NT2/D1 (cell line): ENCODE measurements around the gene EMC9.

Experiments
- DNase-seq: peaks from one replicate; pipeline ENCODE4 v3.0.0-alpha.2; 2011; ENCODE audit warnings: low read depth, low spot score
- H3K27me3 ChIP-seq: 2 replicates; pipeline ENCODE4 v1.6.0; 2011; ENCODE audit warnings: mild to moderate bottlenecking; ENCODE audit not compliant: insufficient read length, insufficient read depth
- H3K36me3 ChIP-seq: 2 replicates; pipeline ENCODE4 v1.6.1; 2011; ENCODE audit warnings: mild to moderate bottlenecking, low read length, mixed read lengths; ENCODE audit not compliant: insufficient read depth, insufficient read length
- H3K4me1 ChIP-seq: 2 replicates; pipeline ENCODE4 v1.5.1; 2011; ENCODE audit not compliant: insufficient read depth, insufficient read length
- H3K4me3 ChIP-seq: 2 replicates; pipeline ENCODE4 v1.5.1; 2011; ENCODE audit warnings: low read depth; ENCODE audit not compliant: insufficient read length
- H3K9ac ChIP-seq: 2 replicates; pipeline ENCODE4 v1.6.0; 2011; ENCODE audit warnings: low read depth; ENCODE audit not compliant: insufficient read length
- H3K9me3 ChIP-seq: 2 replicates; pipeline ENCODE4 v1.5.1; 2011; ENCODE audit warnings: mild to moderate bottlenecking, low read length; ENCODE audit not compliant: insufficient read depth
- SUZ12 ChIP-seq: IDR thresholded peaks from 2 replicates; pipeline ENCODE4 v1.6.1; 2011; ENCODE audit not compliant: insufficient read length, insufficient read depth; ENCODE audit errors: extremely low read depth
- YY1 ChIP-seq: IDR thresholded peaks from 2 replicates; pipeline ENCODE4 v1.6.1; 2011; ENCODE audit not compliant: insufficient read length, insufficient read depth
- ZNF274 ChIP-seq: IDR thresholded peaks from 2 replicates; pipeline ENCODE4 v1.6.1; 2011; ENCODE audit warnings: mild to moderate bottlenecking, low read depth, low read length

EMC9 gene

DNA sequence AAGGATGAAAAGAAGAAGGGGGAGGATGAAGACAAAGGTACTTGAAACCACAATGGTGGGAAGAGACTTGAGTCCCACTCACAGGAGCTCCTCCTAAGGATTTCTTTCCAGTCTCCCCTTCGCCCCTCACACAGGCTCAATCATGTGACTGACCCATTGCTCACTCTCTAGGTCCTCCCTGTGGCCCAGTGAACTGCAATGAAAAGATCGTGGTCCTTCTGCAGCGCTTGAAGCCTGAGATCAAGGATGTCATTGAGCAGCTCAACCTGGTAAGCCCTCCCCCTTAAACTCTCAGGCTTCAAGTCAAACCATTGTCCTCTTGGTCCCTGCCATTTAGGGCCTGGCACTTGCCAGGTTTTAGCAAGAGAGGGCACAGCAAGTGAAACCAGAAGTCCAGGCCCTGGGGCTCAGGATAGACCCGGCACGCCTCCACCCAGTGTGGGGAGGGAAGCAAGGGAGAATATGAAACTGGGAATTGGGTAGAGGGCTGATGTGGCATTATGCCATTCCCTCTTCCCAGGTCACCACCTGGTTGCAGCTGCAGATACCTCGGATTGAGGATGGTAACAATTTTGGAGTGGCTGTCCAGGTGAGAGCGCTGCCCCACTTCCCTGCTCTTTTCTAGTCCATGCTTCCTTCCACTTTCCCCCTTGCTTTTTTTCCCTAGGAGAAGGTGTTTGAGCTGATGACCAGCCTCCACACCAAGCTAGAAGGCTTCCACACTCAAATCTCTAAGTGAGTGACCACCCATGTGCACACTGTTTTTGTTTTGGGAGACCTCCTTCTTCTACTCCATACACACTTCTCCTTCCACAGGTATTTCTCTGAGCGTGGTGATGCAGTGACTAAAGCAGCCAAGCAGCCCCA is 3.6 kb downstream of the EMC9 start:
- Histone ChIP-seq H3K9ac (no peak overlapping the region), H3K4me1 (no peaks in the 10 kb centered on the region), H3K9me3 (no peaks in the 10 kb centered on the region), H3K27me3 (peaks cover 4% of the 10 kb centered on the region), H3K4me3 (no peak overlapping the region), H3K36me3 (peaks cover 25% of the 10 kb centered on the region)
- no peak for TF ChIP-seq YY1
- no peak for TF ChIP-seq ZNF274
- TF ChIP-seq SUZ12: no peak
- no peak for DNase-seq

DNA sequence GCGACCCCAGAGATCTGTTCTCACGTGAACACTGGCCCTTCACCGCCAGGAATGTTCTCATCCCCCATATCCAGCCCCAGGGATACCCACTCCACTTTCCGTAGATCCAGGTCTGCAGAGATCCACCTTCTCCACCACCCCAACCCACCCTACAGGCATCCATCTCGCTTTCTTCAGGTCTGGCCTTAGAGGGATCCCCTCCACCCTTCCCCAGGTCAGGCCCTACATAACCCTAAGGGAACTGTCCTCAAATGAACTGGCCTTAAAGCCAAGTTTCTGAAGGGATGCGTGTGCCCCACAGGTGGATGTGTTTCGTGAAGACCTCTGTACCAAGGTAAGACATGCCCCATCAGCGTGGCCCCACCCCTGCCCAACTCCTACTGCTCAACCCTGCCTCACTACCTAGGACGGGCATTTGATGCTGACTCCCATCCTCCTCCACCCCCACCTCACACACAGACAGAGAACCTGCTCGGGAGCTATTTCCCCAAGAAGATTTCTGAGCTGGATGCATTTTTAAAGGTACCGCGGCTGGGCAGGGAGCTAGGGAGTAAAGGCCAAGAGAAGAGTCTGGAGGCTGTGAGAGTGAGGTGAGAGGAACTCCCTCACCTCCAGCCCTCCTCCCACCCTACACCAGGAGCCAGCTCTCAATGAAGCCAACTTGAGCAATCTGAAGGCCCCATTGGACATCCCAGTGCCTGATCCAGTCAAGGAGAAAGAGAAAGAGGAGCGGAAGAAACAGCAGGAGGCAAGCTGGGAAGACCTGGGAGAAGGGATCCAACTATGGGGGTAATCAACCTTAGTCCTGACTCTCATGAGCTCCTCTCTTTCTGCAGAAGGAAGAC is 4.5 kb downstream of the EMC9 start:
- peak overlapping the region; percentile 77 for H3K9ac ChIP-seq

DNA sequence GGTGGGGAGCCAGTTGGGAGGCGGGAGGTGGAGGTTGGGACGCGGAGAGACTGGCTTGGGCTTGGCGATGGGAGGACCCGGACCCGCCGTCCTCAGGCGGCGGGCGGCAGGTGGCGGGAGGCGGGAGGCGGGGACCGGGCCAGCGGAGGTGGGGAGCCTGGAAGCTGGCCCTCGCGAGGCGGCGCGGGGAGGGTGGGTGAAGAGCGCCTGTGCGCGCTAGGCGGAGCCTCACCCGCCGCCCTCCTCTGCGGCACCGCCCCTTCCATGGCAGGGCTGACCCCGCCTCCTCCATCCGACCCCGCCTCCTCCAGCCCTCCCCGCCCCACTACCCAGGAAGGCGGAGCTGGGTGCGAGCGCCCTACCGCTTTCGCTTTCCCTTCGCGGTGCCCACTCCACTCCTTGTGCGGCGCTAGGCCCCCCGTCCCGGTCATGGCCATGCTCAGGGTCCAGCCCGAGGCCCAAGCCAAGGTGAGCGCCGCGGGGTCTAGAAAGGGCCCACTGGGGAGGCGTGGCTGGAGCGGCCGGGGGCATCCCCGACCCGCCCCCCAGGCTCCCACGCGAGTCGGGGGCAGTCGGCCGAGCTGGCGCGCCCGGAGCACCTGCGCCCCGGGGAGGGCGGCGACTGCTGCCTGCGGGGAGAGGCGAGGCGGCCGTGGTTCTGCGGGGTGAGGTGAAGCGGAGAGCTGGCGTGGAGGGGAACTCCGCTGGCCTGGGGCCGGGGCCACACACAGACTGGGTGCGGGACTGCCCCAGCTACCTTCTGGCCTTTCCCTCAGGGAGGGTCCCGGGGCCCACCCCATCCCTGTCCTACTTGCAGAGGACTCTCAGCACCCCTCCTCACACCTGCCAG is 5.3 kb downstream of the EMC9 start, which contains the start of gene PSME1:
Gene PSME1, plus strand, starts transcription at position 361 of the 850 bp plus-strand sequence. Its CDS starts 69 bp downstream, at position 430.
- H3K27me3 ChIP-seq: peaks cover 4% of the 10 kb centered on the region
- peaks cover 7% of the 10 kb centered on the region for H3K4me1 ChIP-seq
- peak within 1 kb of the TSS; percentile 77 for H3K9ac ChIP-seq
- DNase-seq: no peak
- TF ChIP-seq YY1 (no peak), SUZ12 (no peak), ZNF274 (no peak)
- no peaks in the 10 kb centered on the region for H3K9me3 ChIP-seq
- H3K36me3 ChIP-seq: peaks cover 25% of the 10 kb centered on the region
- peak within 1 kb of the TSS; percentile 66 for H3K4me3 ChIP-seq

More for the DNA sequence above, 4.5 kb downstream of the EMC9 start:
- Histone ChIP-seq H3K27me3 (peaks cover 4% of the 10 kb centered on the region), H3K4me3 (peak overlapping the region; percentile 66), H3K36me3 (peaks cover 25% of the 10 kb centered on the region), H3K9me3 (no peaks in the 10 kb centered on the region), H3K4me1 (peaks cover 6% of the 10 kb centered on the region)
- TF ChIP-seq YY1 (no peak), ZNF274 (no peak), SUZ12 (no peak)
- no peak for DNase-seq

DNA sequence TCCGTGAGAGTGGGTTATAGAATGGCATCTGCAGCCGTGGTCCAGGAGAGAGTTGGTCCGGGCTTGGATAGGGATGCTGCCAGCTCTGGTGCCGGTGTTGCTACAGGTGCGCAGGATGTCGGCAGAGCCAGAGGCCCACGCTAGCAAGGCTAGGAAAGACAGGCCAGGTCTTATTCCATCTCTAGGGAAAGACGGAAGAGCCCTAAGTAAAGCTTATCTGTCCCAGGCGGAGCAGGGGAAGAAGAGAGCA is 5.9 kb downstream of the EMC9 start:
- Histone ChIP-seq H3K9ac (peak overlapping the region; percentile 72), H3K4me1 (peaks cover 7% of the 10 kb centered on the region)
- DNase-seq: no peak

DNA sequence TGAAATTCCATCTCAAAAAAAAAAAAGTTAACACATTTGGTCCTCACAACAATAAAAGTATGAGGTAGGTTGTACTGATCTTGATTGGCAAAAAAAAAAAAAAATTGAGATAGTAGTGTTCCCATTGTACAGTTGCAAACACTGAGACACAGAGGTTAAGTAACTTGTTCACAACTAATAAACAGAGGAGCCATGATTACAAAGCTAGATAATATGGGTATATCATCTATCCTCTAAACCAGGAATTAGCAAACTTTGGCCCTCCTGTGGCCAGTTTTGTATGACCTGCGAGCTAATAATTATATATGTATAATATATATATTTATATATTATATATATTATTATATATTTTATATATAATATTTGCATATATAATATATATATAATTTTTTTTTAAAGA is 7.7 kb downstream of the EMC9 start:
- Histone ChIP-seq H3K36me3 (peaks cover 15% of the 10 kb centered on the region), H3K4me1 (peaks cover 7% of the 10 kb centered on the region), H3K9me3 (no peaks in the 10 kb centered on the region), H3K4me3 (no peak overlapping the region), H3K27me3 (peaks cover 4% of the 10 kb centered on the region), H3K9ac (no peak overlapping the region)
- no peak for DNase-seq
- TF ChIP-seq YY1 (no peak), SUZ12 (no peak), ZNF274 (no peak)

More for the DNA sequence above, 5.9 kb downstream of the EMC9 start:
- H3K4me3 ChIP-seq: peak overlapping the region; percentile 66
- TF ChIP-seq ZNF274 (no peak), SUZ12 (no peak), YY1 (no peak)
- H3K36me3 ChIP-seq: peaks cover 25% of the 10 kb centered on the region
- peaks cover 4% of the 10 kb centered on the region for H3K27me3 ChIP-seq
- no peaks in the 10 kb centered on the region for H3K9me3 ChIP-seq

DNA sequence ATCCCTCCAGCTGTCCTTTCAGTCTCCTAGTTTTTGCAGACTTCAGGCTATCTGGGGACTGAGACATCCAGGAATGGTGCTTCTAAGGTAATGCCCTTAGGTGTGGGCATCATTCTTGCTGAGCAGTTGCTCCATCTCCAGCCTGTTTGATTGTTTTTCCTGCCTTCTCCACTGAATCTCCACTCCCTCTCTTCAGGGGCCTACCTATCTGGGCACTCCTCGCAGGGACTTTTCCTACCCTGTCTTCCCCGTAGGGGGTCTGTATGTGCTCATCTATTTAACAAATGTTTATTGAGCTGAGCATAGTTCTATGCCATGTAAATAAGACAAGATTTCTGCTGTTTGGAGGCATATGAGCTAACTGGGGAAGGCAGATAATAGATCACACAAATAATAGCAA is 8.4 kb downstream of the EMC9 start:
- H3K4me3 ChIP-seq: no peak overlapping the region
- no peak for DNase-seq
- peaks cover 7% of the 10 kb centered on the region for H3K4me1 ChIP-seq
- H3K9me3 ChIP-seq: no peaks in the 10 kb centered on the region
- TF ChIP-seq YY1 (no peak), SUZ12 (no peak), ZNF274 (no peak)
- peaks cover 8% of the 10 kb centered on the region for H3K36me3 ChIP-seq
- H3K27me3 ChIP-seq: peaks cover 4% of the 10 kb centered on the region
- H3K9ac ChIP-seq: no peak overlapping the region
